Stimulated activated CD4-positive, alpha-beta T cell treated with anti-CD3 and anti-CD28 coated beads, Interleukin-15, amount 100 ng/mL, for 24 hours (primary cell): Measurements from ENCODE around the gene COL27A1.

Experiments used
- DNase-seq: peaks from one replicate; pipeline ENCODE4 v3.0.0-alpha.2; 2020

COL27A1 gene

GRCh38 chr9:114229295-114229694, 74.0 kb downstream of the COL27A1 start:
- DNase-seq: no peak

GRCh38 chr9:114230068-114230467, 74.7 kb downstream of the COL27A1 start:
- no peak for DNase-seq

GRCh38 chr9:114231273-114231672, 75.9 kb downstream of the COL27A1 start:
- no peak for DNase-seq

GRCh38 chr9:114231719-114232449, 76.5 kb downstream of the COL27A1 start:
- no peak for DNase-seq

GRCh38 chr9:114233491-114234185, 78.3 kb downstream of the COL27A1 start:
- DNase-seq: no peak

GRCh38 chr9:114235033-114235661, 79.8 kb downstream of the COL27A1 start:
- DNase-seq: peak; percentile 5

GRCh38 chr9:114236391-114237138, 81.2 kb downstream of the COL27A1 start:
- DNase-seq: no peak

GRCh38 chr9:114237247-114237646, 81.9 kb downstream of the COL27A1 start:
- no peak for DNase-seq

- DNase-seq: no peak
Observed at GRCh38 chr9:114237781-114238180, 82.4 kb downstream of the COL27A1 start.

- no peak for DNase-seq
Observed at GRCh38 chr9:114238472-114238871, 83.1 kb downstream of the COL27A1 start.

- peak; percentile 4 for DNase-seq
Observed at GRCh38 chr9:114238891-114239875, 83.8 kb downstream of the COL27A1 start.

- no peak for DNase-seq
Observed at GRCh38 chr9:114240216-114240615, 84.9 kb downstream of the COL27A1 start.

GRCh38 chr9:114240647-114241558, 85.6 kb downstream of the COL27A1 start:
- no peak for DNase-seq

GRCh38 chr9:114242837-114243236, 87.5 kb downstream of the COL27A1 start:
- DNase-seq: no peak

GRCh38 chr9:114243240-114243639, 87.9 kb downstream of the COL27A1 start:
- no peak for DNase-seq

- no peak for DNase-seq
Observed at GRCh38 chr9:114244570-114244969, 89.2 kb downstream of the COL27A1 start.

GRCh38 chr9:114246558-114246957, 91.2 kb downstream of the COL27A1 start:
- DNase-seq: no peak

GRCh38 chr9:114247077-114247476, 91.7 kb downstream of the COL27A1 start:
- no peak for DNase-seq

- DNase-seq: no peak
Observed at GRCh38 chr9:114247491-114247890, 92.2 kb downstream of the COL27A1 start.

GRCh38 chr9:114248299-114248707, 93.0 kb downstream of the COL27A1 start:
- no peak for DNase-seq
